HT-29 (cell line): ENCODE measurements around the gene RPS6KA6. TPM values are rescaled to one million over a fixed set of nuclear protein-coding genes. Genes with fewer than 3 reads are reported as not detected.

Experiments used
- small RNA-seq: library from RNA; depleted of rRNA; stranded (forward); fragments of <200 nt; gene quantifications from one replicate; pipeline ENCODE3, GENCODE V24; 2014
- total RNA-seq: library from RNA; depleted of rRNA; stranded (reverse); fragments of >200 nt; shearing (Covaris generic); gene quantifications from 2 replicates; pipeline ENCODE4 v1.2.3, GENCODE V29; 2014

Gene RPS6KA6
- total RNA-seq, 1 experiment from 2014 or later = 0.61 TPM

Small RNA genes lying within 50 kb of the gene (small RNA-seq; reads per million reads assigned to genes)
- gene MIR548I4 = not detected
